Measurements from ENCODE around the gene UNC5A.

The UNC5A gene

DNA sequence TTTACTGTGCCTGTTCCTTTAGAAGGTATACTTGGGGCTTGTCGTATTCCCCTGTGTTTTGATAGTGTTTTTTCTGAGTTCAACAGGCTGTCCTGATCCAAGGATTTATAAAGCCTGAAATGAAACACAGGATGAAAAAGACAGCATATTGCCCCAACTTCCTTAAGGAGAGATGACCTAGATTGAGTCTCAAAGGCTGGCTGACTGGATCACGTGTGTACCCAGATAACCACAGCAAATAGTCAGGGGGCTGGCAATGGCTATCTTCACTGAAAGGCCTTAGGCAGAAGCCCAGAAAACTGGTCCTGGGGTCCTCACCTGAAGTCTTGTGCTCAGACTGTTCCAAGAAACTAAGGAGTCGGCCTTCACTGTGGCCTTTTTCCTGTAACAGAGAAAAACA, 96.4 kb downstream of the UNC5A start:
- TF ChIP-seq, protein P1, sequence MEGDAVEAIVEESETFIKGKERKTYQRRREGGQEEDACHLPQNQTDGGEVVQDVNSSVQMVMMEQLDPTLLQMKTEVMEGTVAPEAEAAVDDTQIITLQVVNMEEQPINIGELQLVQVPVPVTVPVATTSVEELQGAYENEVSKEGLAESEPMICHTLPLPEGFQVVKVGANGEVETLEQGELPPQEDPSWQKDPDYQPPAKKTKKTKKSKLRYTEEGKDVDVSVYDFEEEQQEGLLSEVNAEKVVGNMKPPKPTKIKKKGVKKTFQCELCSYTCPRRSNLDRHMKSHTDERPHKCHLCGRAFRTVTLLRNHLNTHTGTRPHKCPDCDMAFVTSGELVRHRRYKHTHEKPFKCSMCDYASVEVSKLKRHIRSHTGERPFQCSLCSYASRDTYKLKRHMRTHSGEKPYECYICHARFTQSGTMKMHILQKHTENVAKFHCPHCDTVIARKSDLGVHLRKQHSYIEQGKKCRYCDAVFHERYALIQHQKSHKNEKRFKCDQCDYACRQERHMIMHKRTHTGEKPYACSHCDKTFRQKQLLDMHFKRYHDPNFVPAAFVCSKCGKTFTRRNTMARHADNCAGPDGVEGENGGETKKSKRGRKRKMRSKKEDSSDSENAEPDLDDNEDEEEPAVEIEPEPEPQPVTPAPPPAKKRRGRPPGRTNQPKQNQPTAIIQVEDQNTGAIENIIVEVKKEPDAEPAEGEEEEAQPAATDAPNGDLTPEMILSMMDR (IDR thresholded peaks at IDR 0.05; ENCODE audit: insufficient read depth, low read length): no peak
- TF ChIP-seq GABPA (IDR thresholded peaks at IDR 0.05; ENCODE audit: low read depth) (no peak), SPI1 (IDR thresholded peaks at IDR 0.05; ENCODE audit: borderline replicate concordance, low read depth) (no peak), POLR2AphosphoS5 (IDR thresholded peaks at IDR 0.05; ENCODE audit: low read depth) (no peak)
- TF ChIP-seq, protein P2, sequence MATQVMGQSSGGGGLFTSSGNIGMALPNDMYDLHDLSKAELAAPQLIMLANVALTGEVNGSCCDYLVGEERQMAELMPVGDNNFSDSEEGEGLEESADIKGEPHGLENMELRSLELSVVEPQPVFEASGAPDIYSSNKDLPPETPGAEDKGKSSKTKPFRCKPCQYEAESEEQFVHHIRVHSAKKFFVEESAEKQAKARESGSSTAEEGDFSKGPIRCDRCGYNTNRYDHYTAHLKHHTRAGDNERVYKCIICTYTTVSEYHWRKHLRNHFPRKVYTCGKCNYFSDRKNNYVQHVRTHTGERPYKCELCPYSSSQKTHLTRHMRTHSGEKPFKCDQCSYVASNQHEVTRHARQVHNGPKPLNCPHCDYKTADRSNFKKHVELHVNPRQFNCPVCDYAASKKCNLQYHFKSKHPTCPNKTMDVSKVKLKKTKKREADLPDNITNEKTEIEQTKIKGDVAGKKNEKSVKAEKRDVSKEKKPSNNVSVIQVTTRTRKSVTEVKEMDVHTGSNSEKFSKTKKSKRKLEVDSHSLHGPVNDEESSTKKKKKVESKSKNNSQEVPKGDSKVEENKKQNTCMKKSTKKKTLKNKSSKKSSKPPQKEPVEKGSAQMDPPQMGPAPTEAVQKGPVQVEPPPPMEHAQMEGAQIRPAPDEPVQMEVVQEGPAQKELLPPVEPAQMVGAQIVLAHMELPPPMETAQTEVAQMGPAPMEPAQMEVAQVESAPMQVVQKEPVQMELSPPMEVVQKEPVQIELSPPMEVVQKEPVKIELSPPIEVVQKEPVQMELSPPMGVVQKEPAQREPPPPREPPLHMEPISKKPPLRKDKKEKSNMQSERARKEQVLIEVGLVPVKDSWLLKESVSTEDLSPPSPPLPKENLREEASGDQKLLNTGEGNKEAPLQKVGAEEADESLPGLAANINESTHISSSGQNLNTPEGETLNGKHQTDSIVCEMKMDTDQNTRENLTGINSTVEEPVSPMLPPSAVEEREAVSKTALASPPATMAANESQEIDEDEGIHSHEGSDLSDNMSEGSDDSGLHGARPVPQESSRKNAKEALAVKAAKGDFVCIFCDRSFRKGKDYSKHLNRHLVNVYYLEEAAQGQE (IDR thresholded peaks at IDR 0.05; ENCODE audit: insufficient replicate concordance, low read depth): no peak
- Histone ChIP-seq H3K27me3 (ENCODE audit: insufficient read depth, poor library complexity, severe bottlenecking) (no peaks in the 10 kb centered on the region), H3K4me3 (replicated peaks; ENCODE audit: insufficient read depth, low read length) (no peak overlapping the region), H3K27ac (replicated peaks) (no peak overlapping the region)
- DNase-seq (ENCODE audit: low read depth in 1 of 2, low spot score in 1 of 2): no peak

DNA sequence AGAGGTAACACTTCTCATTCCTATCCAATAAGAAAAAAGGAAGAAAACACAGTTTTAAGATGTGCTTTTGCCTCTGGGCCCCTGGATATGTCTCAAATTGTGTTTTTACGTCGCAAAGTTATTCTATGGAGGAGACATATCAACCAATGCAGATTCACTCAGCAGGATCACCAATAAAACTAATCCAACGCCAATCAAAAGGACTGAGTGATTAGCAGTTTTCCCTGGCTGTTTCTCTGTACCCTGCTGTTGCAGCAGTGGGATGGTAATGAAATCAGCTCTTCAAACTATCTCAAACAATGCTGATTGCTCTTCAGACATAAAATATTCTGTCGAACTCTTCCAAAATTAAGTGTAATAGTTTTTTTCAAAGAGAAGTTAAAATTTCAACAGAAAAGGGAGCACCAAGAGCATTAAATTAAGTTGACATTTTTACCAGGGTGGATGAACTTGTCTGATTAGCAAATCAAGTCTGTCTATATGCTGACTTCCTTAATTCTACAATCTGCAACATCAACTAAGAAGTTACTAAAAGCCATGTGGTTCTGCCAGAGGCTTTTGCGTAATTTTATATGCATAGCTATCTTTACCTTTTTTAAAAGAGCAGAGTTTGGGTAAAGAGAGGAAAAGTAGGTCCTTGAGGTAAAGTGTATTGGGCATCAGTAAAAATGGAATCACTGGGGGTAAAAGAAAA, 98.5 kb downstream of the UNC5A start:
- peak overlapping the region; percentile 32 for H3K27ac ChIP-seq (replicated peaks)
- DNase-seq (ENCODE audit: low read depth in 1 of 2, low spot score in 1 of 2): no peak
- TF ChIP-seq, protein P1 (IDR thresholded peaks at IDR 0.05; ENCODE audit: insufficient read depth, low read length): no peak
- TF ChIP-seq SPI1 (IDR thresholded peaks at IDR 0.05; ENCODE audit: borderline replicate concordance, low read depth): peak; percentile 91

DNA sequence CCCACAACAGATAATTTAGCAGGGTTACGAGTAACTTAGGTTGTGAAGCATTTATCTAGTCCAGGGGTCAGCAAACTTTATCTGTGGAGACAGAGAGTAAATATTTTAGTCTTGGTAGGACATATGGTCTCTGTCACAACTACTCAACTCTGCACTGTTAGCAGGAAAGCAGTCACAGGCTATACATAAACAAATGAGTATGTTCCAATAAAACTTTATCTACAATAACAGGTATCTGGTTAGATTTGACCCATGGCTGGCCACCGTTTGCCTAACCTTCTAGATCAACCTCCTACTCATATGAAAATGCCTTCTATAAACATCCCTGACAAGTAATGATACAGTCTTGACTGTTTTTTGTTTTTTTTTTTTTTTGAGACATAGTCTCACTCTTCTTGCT, 101.8 kb downstream of the UNC5A start:
- no peak for TF ChIP-seq SPI1 (IDR thresholded peaks at IDR 0.05; ENCODE audit: borderline replicate concordance, low read depth)
- TF ChIP-seq, protein P2 (IDR thresholded peaks at IDR 0.05; ENCODE audit: insufficient replicate concordance, low read depth): no peak
- Histone ChIP-seq H3K27me3 (ENCODE audit: insufficient read depth, poor library complexity, severe bottlenecking) (no peaks in the 10 kb centered on the region), H3K27ac (replicated peaks) (no peak overlapping the region)

More for the DNA sequence above, 98.5 kb downstream of the UNC5A start:
- no peaks in the 10 kb centered on the region for H3K27me3 ChIP-seq (ENCODE audit: insufficient read depth, poor library complexity, severe bottlenecking)
- H3K4me3 ChIP-seq (replicated peaks; ENCODE audit: insufficient read depth, low read length): no peak overlapping the region

DNA sequence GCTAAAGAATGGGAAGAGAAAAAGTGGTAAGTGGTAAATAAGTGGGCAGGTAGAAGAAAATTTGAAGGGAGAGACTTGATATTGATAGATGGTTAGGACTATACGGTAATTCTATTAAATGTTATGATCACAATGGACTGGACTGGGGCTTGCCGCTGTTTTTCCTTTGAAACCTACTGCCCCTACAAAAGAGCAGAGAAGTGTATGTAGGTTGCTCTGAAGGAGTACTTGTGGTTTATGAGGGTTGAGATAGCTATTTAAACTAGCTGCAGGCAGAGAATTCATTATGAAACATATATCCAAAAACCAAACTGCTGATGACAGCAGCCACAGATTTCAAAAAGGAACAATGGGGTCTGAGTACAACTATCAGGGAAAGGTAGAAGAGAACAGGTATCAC, 105.5 kb downstream of the UNC5A start:
- no peak for DNase-seq (ENCODE audit: low read depth in 1 of 2, low spot score in 1 of 2)
- Histone ChIP-seq H3K27ac (replicated peaks) (no peak overlapping the region), H3K4me3 (replicated peaks; ENCODE audit: insufficient read depth, low read length) (no peak overlapping the region), H3K27me3 (ENCODE audit: insufficient read depth, poor library complexity, severe bottlenecking) (no peaks in the 10 kb centered on the region)
- TF ChIP-seq, protein P2 (IDR thresholded peaks at IDR 0.05; ENCODE audit: insufficient replicate concordance, low read depth): no peak
- TF ChIP-seq SPI1 (IDR thresholded peaks at IDR 0.05; ENCODE audit: borderline replicate concordance, low read depth): no peak
- no peak for TF ChIP-seq GABPA (IDR thresholded peaks at IDR 0.05; ENCODE audit: low read depth)

More for the DNA sequence above, 101.8 kb downstream of the UNC5A start:
- DNase-seq (ENCODE audit: low read depth in 1 of 2, low spot score in 1 of 2): no peak
- H3K4me3 ChIP-seq (replicated peaks; ENCODE audit: insufficient read depth, low read length): no peak overlapping the region
